ENCODE results near the gene AVEN. TPM values are rescaled to one million over a fixed set of nuclear protein-coding genes. Genes with fewer than 3 reads are reported as not detected.

Gene AVEN
- total and polyA plus RNA-seq, 2 experiments from 2014 or later: 7.7 to 10.3 TPM

DNA sequence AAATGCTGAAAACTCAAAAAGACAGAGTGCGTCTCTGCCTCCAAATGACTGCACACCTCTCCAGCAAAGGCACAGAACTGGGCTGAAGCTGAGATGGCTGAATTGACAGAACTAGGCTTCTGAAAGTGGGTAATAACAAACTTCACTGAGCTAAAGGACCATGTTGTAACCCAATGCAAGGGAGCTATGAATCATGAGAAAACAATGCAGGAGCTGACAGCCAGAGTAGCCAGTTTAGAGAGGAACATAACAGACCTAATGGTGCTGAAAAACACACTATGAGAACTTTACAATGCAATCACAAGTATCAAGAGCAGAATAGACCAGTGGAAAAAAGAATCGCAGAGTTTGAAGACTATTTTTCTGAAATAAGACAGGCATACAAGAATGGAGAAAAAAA lies 10.1 kb upstream of the AVEN start (continued):
- TF ChIP-seq, protein P1, sequence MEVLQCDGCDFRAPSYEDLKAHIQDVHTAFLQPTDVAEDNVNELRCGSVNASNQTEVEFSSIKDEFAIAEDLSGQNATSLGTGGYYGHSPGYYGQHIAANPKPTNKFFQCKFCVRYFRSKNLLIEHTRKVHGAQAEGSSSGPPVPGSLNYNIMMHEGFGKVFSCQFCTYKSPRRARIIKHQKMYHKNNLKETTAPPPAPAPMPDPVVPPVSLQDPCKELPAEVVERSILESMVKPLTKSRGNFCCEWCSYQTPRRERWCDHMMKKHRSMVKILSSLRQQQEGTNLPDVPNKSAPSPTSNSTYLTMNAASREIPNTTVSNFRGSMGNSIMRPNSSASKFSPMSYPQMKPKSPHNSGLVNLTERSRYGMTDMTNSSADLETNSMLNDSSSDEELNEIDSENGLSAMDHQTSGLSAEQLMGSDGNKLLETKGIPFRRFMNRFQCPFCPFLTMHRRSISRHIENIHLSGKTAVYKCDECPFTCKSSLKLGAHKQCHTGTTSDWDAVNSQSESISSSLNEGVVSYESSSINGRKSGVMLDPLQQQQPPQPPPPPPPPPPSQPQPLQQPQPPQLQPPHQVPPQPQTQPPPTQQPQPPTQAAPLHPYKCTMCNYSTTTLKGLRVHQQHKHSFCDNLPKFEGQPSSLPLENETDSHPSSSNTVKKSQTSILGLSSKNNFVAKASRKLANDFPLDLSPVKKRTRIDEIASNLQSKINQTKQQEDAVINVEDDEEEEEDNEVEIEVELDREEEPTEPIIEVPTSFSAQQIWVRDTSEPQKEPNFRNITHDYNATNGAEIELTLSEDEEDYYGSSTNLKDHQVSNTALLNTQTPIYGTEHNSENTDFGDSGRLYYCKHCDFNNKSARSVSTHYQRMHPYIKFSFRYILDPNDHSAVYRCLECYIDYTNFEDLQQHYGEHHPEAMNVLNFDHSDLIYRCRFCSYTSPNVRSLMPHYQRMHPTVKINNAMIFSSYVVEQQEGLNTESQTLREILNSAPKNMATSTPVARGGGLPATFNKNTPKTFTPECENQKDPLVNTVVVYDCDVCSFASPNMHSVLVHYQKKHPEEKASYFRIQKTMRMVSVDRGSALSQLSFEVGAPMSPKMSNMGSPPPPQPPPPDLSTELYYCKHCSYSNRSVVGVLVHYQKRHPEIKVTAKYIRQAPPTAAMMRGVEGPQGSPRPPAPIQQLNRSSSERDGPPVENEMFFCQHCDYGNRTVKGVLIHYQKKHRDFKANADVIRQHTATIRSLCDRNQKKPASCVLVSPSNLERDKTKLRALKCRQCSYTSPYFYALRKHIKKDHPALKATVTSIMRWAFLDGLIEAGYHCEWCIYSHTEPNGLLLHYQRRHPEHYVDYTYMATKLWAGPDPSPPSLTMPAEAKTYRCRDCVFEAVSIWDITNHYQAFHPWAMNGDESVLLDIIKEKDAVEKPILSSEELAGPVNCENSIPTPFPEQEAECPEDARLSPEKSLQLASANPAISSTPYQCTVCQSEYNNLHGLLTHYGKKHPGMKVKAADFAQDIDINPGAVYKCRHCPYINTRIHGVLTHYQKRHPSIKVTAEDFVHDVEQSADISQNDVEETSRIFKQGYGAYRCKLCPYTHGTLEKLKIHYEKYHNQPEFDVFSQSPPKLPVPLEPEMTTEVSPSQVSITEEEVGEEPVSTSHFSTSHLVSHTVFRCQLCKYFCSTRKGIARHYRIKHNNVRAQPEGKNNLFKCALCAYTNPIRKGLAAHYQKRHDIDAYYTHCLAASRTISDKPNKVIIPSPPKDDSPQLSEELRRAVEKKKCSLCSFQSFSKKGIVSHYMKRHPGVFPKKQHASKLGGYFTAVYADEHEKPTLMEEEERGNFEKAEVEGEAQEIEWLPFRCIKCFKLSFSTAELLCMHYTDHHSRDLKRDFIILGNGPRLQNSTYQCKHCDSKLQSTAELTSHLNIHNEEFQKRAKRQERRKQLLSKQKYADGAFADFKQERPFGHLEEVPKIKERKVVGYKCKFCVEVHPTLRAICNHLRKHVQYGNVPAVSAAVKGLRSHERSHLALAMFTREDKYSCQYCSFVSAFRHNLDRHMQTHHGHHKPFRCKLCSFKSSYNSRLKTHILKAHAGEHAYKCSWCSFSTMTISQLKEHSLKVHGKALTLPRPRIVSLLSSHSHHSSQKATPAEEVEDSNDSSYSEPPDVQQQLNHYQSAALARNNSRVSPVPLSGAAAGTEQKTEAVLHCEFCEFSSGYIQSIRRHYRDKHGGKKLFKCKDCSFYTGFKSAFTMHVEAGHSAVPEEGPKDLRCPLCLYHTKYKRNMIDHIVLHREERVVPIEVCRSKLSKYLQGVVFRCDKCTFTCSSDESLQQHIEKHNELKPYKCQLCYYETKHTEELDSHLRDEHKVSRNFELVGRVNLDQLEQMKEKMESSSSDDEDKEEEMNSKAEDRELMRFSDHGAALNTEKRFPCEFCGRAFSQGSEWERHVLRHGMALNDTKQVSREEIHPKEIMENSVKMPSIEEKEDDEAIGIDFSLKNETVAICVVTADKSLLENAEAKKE (CRISPR knock-in tag; IDR thresholded peaks at IDR 0.05): no peak
- no peak for TF ChIP-seq NANOG (IDR thresholded peaks at IDR 0.05; ENCODE audit: borderline replicate concordance)

DNA sequence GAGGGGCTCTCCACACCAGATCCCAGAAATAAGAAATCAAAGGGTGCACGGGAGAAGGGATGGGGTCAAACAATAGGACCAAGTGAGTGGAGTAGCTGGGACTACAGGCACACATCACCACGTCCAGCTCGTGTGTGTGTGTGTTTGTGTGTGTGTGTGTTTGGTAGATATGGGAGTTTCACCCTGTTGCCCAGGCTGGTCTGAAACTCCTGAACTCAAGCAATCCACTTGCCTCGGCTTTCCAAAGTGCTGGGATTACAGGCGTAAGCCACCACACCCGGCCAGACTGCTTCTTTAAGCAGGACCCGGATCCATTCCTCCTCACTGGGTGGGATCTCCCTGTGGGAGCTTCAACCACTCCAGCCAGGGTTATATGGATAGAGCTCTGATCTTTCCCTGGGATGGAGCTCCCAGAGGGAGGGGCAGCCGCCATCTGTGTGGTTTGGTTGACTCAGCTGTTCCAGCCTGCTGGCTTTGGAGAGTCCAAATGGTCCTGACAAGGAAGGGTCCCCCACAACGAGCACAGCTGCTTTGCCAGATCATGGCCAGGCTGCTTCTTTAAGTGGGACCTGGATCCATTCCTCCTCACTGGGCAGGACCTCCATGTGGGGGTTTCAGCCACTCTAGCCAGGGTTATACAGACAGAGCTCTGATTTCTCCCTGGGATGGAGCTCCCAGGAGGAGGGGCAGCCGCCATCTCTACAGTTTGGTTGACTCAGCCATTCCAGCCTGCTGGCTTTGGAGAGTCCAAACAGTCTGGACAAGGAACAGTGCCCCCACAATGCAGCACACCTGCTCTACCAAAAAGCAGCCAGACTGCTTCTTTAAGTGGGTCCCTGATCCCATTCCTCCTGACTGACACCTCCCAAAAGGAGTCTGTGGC lies 9.1 kb upstream of the AVEN start:
- no peaks in the 10 kb centered on the region for H3F3A ChIP-seq (replicated peaks; ENCODE audit: low read depth)
- H4K20me1 ChIP-seq (replicated peaks; ENCODE audit: insufficient read depth): no peaks in the 10 kb centered on the region
- H3K27ac ChIP-seq (ENCODE audit: low read depth): no peak overlapping the region
- no peaks in the 10 kb centered on the region for H3K4me1 Mint-ChIP-seq
- no peaks in the 10 kb centered on the region for H3K4me1 ChIP-seq (ENCODE audit: insufficient read depth)
- H3K4me2 ChIP-seq: no peak overlapping the region
- H3K9me2 ChIP-seq (ENCODE audit: insufficient read depth): no peaks in the 10 kb centered on the region
- H2AFZ ChIP-seq: no peak overlapping the region
- ATAC-seq (no peak), DNase-seq (ENCODE audit: low spot score) (no peak)
- peaks cover 3% of the 10 kb centered on the region for H3K27me3 Mint-ChIP-seq (ENCODE audit: insufficient read depth, low read depth, poor library complexity)
- H3K79me2 ChIP-seq (replicated peaks; ENCODE audit: insufficient read depth): no peaks in the 10 kb centered on the region
- H3K27ac Mint-ChIP-seq: no peak overlapping the region
- H3K9me3 Mint-ChIP-seq: peaks cover 28% of the 10 kb centered on the region
- no peaks in the 10 kb centered on the region for H3K27me3 ChIP-seq (ENCODE audit: insufficient read depth)
- no peak overlapping the region for H3K4me3 ChIP-seq
- H3K36me3 ChIP-seq (ENCODE audit: insufficient read depth): no peaks in the 10 kb centered on the region
- peaks cover 6% of the 10 kb centered on the region; the same call in 2 of the 3 replicates for H3K36me3 Mint-ChIP-seq (ENCODE audit: low read depth)
- no peak overlapping the region for H3K4me3 Mint-ChIP-seq
- no peak for TF ChIP-seq JUNB (IDR thresholded peaks at IDR 0.05; ENCODE audit: unreplicated experiment)
- TF ChIP-seq, protein P1 (CRISPR knock-in tag; IDR thresholded peaks at IDR 0.05): no peak
- TF ChIP-seq POLR2AphosphoS5 (IDR thresholded peaks at IDR 0.05; ENCODE audit: low read depth): no peak
- no peak for TF ChIP-seq ZNF331 (CRISPR knock-in tag; IDR thresholded peaks at IDR 0.05; ENCODE audit: low read depth)

All from GM23338 (cell line).